Left ventricle myocardium inferior (tissue), 1 donor: Measurements from ENCODE around the gene FAM8A1. TPM values are rescaled to one million over a fixed set of nuclear protein-coding genes. Genes with fewer than 3 reads are reported as not detected.

Source experiments
- DNase-seq: peaks from one replicate; pipeline ENCODE4 v3.0.0-alpha.2; 2020
- H3K27ac ChIP-seq: fragments of 200-600 bp; replicated peaks from 2 replicates; pipeline ENCODE4 v1.8.0; 2021
- H3K27me3 ChIP-seq: fragments of 200-600 bp; 2 replicates; pipeline ENCODE4 v1.8.0; 2021; ENCODE audit warnings: low read depth
- H3K36me3 ChIP-seq: fragments of 200-600 bp; 2 replicates; pipeline ENCODE4 v1.8.0; 2021
- H3K4me1 ChIP-seq: fragments of 200-600 bp; 2 replicates; pipeline ENCODE4 v1.8.0; 2021
- H3K4me3 ChIP-seq: fragments of 200-600 bp; 2 replicates; pipeline ENCODE4 v1.8.0; 2021; ENCODE audit warnings: mild to moderate bottlenecking, moderate library complexity
- H3K9me3 ChIP-seq: fragments of 200-600 bp; replicated peaks from 2 replicates; pipeline ENCODE4 v1.8.0; 2021
- intact Hi-C: fragments of 100-400 bp; cut with micrococcal nuclease; formaldehyde crosslinking; loops from one replicate; pipeline ENCODE4 v1.11.0; 2022
- total RNA-seq: library from RNA; stranded (reverse); fragmentation: NEBNext Ultra II Directional; extraction: Animal tissue kit (Norgen Biotek cat#: 25700); gene quantifications from one replicate; pipeline ENCODE4 v1.2.1, GENCODE V29; 2021
- TF ChIP-seq, protein P1 (sequence below): fragments of 200-600 bp; IDR thresholded peaks from 2 replicates; pipeline ENCODE4 v1.8.0; 2021; ENCODE audit warnings: antibody characterized with exemption, mild to moderate bottlenecking, borderline replicate concordance
- donor health status: DM: no; HTN: yes; CAD: no; lungs with severe emphysema.

FAM8A1 gene
- total RNA-seq, 1 donor from 2014 or later = 17.2 TPM

DNA sequence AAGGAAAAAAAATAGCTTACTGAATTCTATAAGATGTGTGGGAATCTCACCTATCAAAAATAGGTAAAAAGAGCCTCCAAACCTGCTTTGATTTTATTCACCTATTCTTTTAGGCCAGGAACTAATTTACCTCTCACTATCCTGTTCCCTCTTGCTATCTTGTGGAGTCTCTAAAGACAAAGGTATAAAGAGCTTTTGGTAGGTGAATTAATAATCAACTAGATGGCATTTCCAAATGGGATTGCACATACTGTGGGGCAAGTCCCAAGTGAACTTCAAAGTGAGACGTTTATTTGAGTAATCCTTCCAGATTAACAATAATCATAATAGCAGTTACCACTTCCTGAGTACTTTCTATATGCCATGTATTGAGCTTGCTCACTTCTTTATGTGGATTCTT is 2.8 kb downstream of the FAM8A1 start:
- TF ChIP-seq, protein P1, sequence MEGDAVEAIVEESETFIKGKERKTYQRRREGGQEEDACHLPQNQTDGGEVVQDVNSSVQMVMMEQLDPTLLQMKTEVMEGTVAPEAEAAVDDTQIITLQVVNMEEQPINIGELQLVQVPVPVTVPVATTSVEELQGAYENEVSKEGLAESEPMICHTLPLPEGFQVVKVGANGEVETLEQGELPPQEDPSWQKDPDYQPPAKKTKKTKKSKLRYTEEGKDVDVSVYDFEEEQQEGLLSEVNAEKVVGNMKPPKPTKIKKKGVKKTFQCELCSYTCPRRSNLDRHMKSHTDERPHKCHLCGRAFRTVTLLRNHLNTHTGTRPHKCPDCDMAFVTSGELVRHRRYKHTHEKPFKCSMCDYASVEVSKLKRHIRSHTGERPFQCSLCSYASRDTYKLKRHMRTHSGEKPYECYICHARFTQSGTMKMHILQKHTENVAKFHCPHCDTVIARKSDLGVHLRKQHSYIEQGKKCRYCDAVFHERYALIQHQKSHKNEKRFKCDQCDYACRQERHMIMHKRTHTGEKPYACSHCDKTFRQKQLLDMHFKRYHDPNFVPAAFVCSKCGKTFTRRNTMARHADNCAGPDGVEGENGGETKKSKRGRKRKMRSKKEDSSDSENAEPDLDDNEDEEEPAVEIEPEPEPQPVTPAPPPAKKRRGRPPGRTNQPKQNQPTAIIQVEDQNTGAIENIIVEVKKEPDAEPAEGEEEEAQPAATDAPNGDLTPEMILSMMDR = no peak
- Histone ChIP-seq H3K4me1 (peaks cover 30% of the 10 kb centered on the region), H3K36me3 (peaks cover 51% of the 10 kb centered on the region), H3K4me3 (no peak overlapping the region), H3K27ac (no peak overlapping the region), H3K27me3 (no peaks in the 10 kb centered on the region), H3K9me3 (no peaks in the 10 kb centered on the region)
- DNase-seq = no peak
- intact Hi-C loops = no loop called here

DNA sequence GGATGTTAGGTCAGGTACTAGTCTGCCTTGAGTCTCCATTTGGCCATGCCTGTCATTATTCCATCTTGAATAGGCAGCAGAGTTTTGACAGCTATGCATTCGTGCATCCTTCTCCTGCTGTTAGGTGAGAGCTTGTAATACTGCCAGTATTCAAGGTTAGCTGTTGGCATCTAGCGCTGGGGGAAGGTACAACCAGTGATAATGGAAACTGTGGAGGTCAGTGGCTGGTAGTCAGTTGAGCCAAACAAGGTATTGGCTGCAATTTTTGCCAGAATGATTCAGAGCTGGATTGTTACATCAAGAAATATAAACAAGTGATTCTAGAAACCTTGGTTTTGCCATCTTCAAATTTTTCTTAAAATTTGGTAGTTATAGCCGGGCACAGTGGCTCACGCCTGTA is 6.5 kb downstream of the FAM8A1 start:
- intact Hi-C loops = no loop called here
- Histone ChIP-seq H3K36me3 (peaks cover 63% of the 10 kb centered on the region), H3K27me3 (no peaks in the 10 kb centered on the region), H3K4me1 (peaks cover 9% of the 10 kb centered on the region), H3K4me3 (no peak overlapping the region), H3K27ac (no peak overlapping the region), H3K9me3 (no peaks in the 10 kb centered on the region)
- DNase-seq = no peak
- TF ChIP-seq, protein P1 = no peak

DNA sequence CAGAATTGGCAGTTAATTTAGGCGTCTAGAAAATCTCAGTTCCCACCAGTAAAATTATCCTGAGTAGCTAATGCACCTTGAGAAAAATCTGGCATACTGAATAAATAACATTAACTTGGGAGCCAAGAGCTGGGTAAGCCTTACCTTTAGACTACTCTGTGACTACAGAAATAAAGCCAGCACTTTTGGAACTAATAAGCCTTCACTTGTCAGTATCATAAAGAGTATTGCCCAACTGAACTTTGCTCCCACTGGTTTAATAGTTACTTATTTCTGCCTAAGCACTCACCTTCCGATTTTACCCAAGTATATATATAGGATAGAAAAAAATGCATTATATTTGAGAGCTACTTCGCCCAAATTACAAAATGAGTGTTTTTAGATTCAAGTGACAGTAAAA is 10.7 kb downstream of the FAM8A1 start:
- intact Hi-C loops = no loop called here
- H3K27me3 ChIP-seq = no peaks in the 10 kb centered on the region
- peaks cover 39% of the 10 kb centered on the region for H3K36me3 ChIP-seq
- H3K27ac ChIP-seq = no peak overlapping the region
- no peaks in the 10 kb centered on the region for H3K9me3 ChIP-seq
- no peak for DNase-seq
- peaks cover 1% of the 10 kb centered on the region for H3K4me1 ChIP-seq
- H3K4me3 ChIP-seq = no peak overlapping the region
- TF ChIP-seq, protein P1 = no peak

DNA sequence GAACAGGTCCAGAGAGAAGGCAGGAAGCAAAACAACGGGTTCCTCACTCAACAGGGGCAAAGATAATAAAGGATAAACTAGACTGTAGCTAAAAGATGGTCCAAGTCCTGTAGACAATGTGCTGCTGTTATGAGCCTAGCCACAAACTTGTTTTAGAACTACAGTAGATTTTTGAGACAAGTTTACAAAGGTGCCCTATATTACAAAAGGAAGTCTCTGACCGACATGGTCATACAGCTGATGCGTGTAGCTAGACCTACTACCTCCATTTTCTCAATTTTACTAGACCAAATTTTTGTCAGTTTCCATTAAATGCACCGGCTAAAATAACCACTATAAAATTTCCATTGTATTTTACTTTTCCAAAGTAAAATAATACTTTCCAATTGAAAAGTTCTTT is 11.9 kb downstream of the FAM8A1 start:
- Histone ChIP-seq H3K36me3 (peaks cover 39% of the 10 kb centered on the region), H3K27ac (no peak overlapping the region), H3K9me3 (no peaks in the 10 kb centered on the region), H3K4me3 (no peak overlapping the region), H3K27me3 (no peaks in the 10 kb centered on the region), H3K4me1 (peaks cover 3% of the 10 kb centered on the region)
- DNase-seq = no peak
- intact Hi-C loops = no loop called here
- TF ChIP-seq, protein P1 = no peak

DNA sequence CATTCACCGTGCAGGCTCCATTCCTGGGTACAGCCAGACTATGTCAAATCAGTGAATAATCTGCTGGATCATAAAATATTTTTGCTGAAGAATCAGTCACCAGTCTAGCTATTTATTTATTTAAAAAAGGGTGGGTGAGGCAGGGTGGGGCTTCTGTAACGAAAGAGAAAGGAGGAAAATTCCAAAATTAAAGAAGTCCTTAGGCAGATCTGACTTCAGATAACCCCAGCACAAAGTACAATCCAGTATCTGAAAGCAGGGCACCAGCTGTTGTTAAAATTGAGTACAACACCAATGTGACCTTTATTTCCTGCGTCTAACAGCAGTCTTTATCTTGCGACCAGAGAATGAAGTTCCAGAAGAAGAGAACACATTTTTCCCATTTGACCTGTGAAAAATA is 15.7 kb downstream of the FAM8A1 start:
- Histone ChIP-seq H3K27ac (no peak overlapping the region), H3K36me3 (peaks cover 28% of the 10 kb centered on the region), H3K4me3 (no peak overlapping the region), H3K27me3 (no peaks in the 10 kb centered on the region), H3K4me1 (peaks cover 4% of the 10 kb centered on the region), H3K9me3 (no peaks in the 10 kb centered on the region)
- no peak for DNase-seq
- intact Hi-C loops = no loop called here
- TF ChIP-seq, protein P1 = no peak

DNA sequence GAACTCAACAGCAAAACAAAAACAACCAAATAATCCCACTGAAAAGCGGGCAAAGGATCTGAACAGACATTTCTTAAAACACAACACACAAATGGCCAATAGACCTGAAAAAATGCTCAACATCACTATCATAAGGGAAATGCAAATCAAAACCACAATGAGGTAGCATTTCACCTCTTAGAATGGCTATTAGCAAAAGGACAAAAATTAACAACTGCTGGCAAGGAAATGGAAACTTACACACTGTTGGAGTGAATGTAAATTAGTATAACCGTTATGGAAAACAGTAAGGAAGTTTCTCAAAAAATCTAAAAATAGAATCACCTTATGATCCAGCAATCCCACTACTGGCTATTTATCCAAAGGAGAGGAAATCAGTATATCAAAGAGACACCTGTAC is 20.9 kb downstream of the FAM8A1 start:
- Histone ChIP-seq H3K4me3 (no peak overlapping the region), H3K36me3 (peaks cover 56% of the 10 kb centered on the region), H3K9me3 (no peaks in the 10 kb centered on the region), H3K27ac (no peak overlapping the region), H3K4me1 (peaks cover 38% of the 10 kb centered on the region), H3K27me3 (no peaks in the 10 kb centered on the region)
- intact Hi-C loops = no loop called here
- TF ChIP-seq, protein P1 = no peak
- no peak for DNase-seq
